Parathyroid adenoma (tissue), 2 donors: Measurements from ENCODE around the gene DYNC1I1.

Source experiments
- H2AFZ ChIP-seq: fragments of 300-600 bp; sonication (generic); one replicate; pipeline ENCODE4 v1.7.0; 2017; ENCODE audit warnings: antibody characterized with exemption, mild to moderate bottlenecking
- H3K27ac ChIP-seq: fragments of 300-600 bp; sonication (generic); one replicate; pipeline ENCODE4 v1.7.0; 2017
- H3K27me3 ChIP-seq: fragments of 300-600 bp; sonication (generic); one replicate; pipeline ENCODE4 v1.7.0; 2017; ENCODE audit warnings: low read length; ENCODE audit not compliant: control insufficient read depth, insufficient read depth
- H3K36me3 ChIP-seq: fragments of 300-600 bp; sonication (generic); one replicate; pipeline ENCODE4 v1.7.0; 2017; ENCODE audit warnings: low read length; ENCODE audit not compliant: control insufficient read depth, insufficient read depth
- H3K4me1 ChIP-seq: fragments of 300-600 bp; sonication (generic); one replicate; pipeline ENCODE4 v1.7.0; 2017; ENCODE audit warnings: control low read depth
- H3K4me2 ChIP-seq: fragments of 300-600 bp; sonication (generic); one replicate; pipeline ENCODE4 v1.7.0; 2017; ENCODE audit warnings: low read length
- H3K4me3 ChIP-seq: fragments of 300-600 bp; sonication (generic); one replicate; pipeline ENCODE4 v1.7.0; 2017; ENCODE audit warnings: low read depth, low read length
- H3K79me2 ChIP-seq: fragments of 300-600 bp; sonication (generic); one replicate; pipeline ENCODE4 v1.7.0; 2017; ENCODE audit warnings: control low read depth
- H3K9ac ChIP-seq: fragments of 300-600 bp; sonication (generic); one replicate; pipeline ENCODE4 v1.7.0; 2017; ENCODE audit warnings: mild to moderate bottlenecking
- H3K9me3 ChIP-seq: fragments of 300-600 bp; sonication (generic); one replicate; pipeline ENCODE4 v1.7.0; 2017; ENCODE audit warnings: low read length; ENCODE audit not compliant: control insufficient read depth
- TF ChIP-seq, protein P1 (sequence below): fragments of 300-600 bp; sonication (generic); IDR thresholded peaks from one replicate; pipeline ENCODE4 v1.7.0; 2017; ENCODE audit warnings: antibody characterized with exemption, mild to moderate bottlenecking
- donor health status: primary hyperparathyroidism.

Gene DYNC1I1

DNA sequence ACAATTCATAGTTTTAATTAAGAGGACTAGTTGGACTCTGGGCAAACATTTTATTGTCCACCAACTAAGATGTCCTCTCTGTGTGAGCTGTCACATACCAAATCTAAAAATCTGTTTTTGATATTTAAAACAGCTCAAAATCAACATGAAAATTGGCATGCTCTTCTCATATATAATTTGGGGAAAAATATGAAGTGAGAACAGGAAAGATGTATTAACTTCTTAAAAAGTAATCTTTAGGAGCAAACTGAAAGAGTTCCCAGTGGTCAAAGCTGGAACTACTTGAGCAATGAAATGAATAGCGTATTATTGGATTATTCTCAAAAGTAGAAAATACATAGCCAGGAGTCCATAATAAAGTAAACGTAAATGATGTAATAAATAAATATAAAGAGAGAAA, 147.2 kb downstream of the DYNC1I1 start:
- no peaks in the 10 kb centered on the region for H3K27me3 ChIP-seq

GRCh38 chr7:95921543-95921942, 149.2 kb downstream of the DYNC1I1 start:
- Histone ChIP-seq H3K9me3 (no peaks in the 10 kb centered on the region), H3K9ac (no peak overlapping the region), H3K79me2 (no peaks in the 10 kb centered on the region), H3K27ac (no peak overlapping the region), H3K4me2 (no peak overlapping the region), H3K4me1 (no peaks in the 10 kb centered on the region), H3K4me3 (no peak overlapping the region), H3K27me3 (no peaks in the 10 kb centered on the region), H2AFZ (no peak overlapping the region), H3K36me3 (no peaks in the 10 kb centered on the region)
- TF ChIP-seq, protein P1, sequence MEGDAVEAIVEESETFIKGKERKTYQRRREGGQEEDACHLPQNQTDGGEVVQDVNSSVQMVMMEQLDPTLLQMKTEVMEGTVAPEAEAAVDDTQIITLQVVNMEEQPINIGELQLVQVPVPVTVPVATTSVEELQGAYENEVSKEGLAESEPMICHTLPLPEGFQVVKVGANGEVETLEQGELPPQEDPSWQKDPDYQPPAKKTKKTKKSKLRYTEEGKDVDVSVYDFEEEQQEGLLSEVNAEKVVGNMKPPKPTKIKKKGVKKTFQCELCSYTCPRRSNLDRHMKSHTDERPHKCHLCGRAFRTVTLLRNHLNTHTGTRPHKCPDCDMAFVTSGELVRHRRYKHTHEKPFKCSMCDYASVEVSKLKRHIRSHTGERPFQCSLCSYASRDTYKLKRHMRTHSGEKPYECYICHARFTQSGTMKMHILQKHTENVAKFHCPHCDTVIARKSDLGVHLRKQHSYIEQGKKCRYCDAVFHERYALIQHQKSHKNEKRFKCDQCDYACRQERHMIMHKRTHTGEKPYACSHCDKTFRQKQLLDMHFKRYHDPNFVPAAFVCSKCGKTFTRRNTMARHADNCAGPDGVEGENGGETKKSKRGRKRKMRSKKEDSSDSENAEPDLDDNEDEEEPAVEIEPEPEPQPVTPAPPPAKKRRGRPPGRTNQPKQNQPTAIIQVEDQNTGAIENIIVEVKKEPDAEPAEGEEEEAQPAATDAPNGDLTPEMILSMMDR: no peak

More for the DNA sequence above, 147.2 kb downstream of the DYNC1I1 start:
- Histone ChIP-seq H2AFZ (no peak overlapping the region), H3K4me3 (no peak overlapping the region), H3K9ac (no peak overlapping the region), H3K79me2 (no peaks in the 10 kb centered on the region), H3K4me2 (no peak overlapping the region), H3K36me3 (no peaks in the 10 kb centered on the region), H3K9me3 (no peaks in the 10 kb centered on the region), H3K4me1 (no peaks in the 10 kb centered on the region), H3K27ac (no peak overlapping the region)
- TF ChIP-seq, protein P1: no peak

DNA sequence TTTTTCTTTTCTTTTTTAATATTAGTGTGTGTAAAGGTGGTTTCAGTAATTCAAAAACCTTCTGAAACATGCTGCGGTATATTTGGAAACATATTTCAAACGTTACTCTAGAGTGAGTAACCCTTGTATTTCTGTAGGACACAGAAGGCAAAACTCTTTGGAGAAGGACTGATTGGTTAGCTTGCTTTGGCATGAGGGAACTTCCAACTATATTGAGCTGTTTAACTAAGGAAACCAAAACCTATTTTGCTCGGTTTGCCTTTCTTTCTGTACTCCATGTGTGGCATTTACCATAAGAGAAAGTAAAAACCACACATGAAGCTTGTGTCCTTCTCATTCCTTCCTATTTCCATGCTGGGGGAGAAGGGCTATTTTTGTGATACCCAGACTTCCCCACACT, 149.8 kb downstream of the DYNC1I1 start:
- Histone ChIP-seq H3K9me3 (no peaks in the 10 kb centered on the region), H3K36me3 (no peaks in the 10 kb centered on the region), H3K4me2 (no peak overlapping the region), H3K27ac (no peak overlapping the region), H3K4me3 (no peak overlapping the region), H3K79me2 (no peaks in the 10 kb centered on the region), H2AFZ (no peak overlapping the region), H3K4me1 (no peaks in the 10 kb centered on the region), H3K9ac (no peak overlapping the region), H3K27me3 (no peaks in the 10 kb centered on the region)
- TF ChIP-seq, protein P1: no peak

GRCh38 chr7:95925236-95925635, 152.9 kb downstream of the DYNC1I1 start:
- Histone ChIP-seq H3K9me3 (no peaks in the 10 kb centered on the region), H3K4me1 (no peaks in the 10 kb centered on the region), H3K4me3 (no peak overlapping the region)

GRCh38 chr7:95925971-95926370, 153.6 kb downstream of the DYNC1I1 start:
- H3K9me3 ChIP-seq: no peaks in the 10 kb centered on the region
- no peaks in the 10 kb centered on the region for H3K79me2 ChIP-seq
- no peaks in the 10 kb centered on the region for H3K36me3 ChIP-seq
- no peaks in the 10 kb centered on the region for H3K4me1 ChIP-seq
- no peaks in the 10 kb centered on the region for H3K27me3 ChIP-seq
- H3K4me2 ChIP-seq: no peak overlapping the region
- no peak overlapping the region for H3K9ac ChIP-seq
- H3K4me3 ChIP-seq: no peak overlapping the region
- no peak overlapping the region for H2AFZ ChIP-seq
- TF ChIP-seq, protein P1: no peak
- H3K27ac ChIP-seq: no peak overlapping the region

More at GRCh38 chr7:95925236-95925635, 152.9 kb downstream of the DYNC1I1 start:
- no peak overlapping the region for H3K27ac ChIP-seq
- no peaks in the 10 kb centered on the region for H3K27me3 ChIP-seq
- TF ChIP-seq, protein P1: no peak
- no peaks in the 10 kb centered on the region for H3K36me3 ChIP-seq
- H3K9ac ChIP-seq: no peak overlapping the region
- no peak overlapping the region for H2AFZ ChIP-seq
- H3K79me2 ChIP-seq: no peaks in the 10 kb centered on the region
- H3K4me2 ChIP-seq: no peak overlapping the region
